PC-3 (cell line): ENCODE measurements around the gene GNAI2. TPM values are rescaled to one million over a fixed set of nuclear protein-coding genes. Genes with fewer than 3 reads are reported as not detected.

Experiments
- ATAC-seq: fragments of 200-7000 bp; cut with Tn5 transposase; 2 replicates; pipeline ENCODE4 v1.9.1; 2020; ENCODE audit warnings: mild to moderate bottlenecking, moderate library complexity
- BruUV-seq: library from RNA; stranded (reverse); fragments of 400-500 nt; replicated peaks from 2 replicates; lab custom pipeline; 2021; lab: Mats Ljungman, UMichigan
- CTCF ChIA-PET: fragments of 300-600 bp; sonication (Branson Sonifier 250); formaldehyde crosslinking; loops from one replicate; lab custom pipeline; 2022; ENCODE audit warnings: antibody characterized with exemption; lab: Charles Lee
- POLR2A ChIA-PET: fragments of 300-600 bp; sonication (Branson Sonifier 250); formaldehyde crosslinking; loops from one replicate; lab custom pipeline; 2022; ENCODE audit warnings: antibody characterized with exemption; ENCODE audit not compliant: unreplicated experiment; lab: Charles Lee
- DNase-seq: peaks from one replicate; pipeline ENCODE4 v3.0.0-alpha.2; 2015
- H2AFZ ChIP-seq: fragments of 300-600 bp; sonication (generic); 2 replicates; pipeline ENCODE4 v1.6.0; 2016; ENCODE audit warnings: antibody characterized with exemption, low read length
- H3F3A ChIP-seq: fragments of 300-600 bp; sonication (generic); one replicate; pipeline ENCODE4 v1.6.0; 2017; ENCODE audit warnings: antibody characterized with exemption, low read length, control low read depth, mild to moderate bottlenecking; ENCODE audit not compliant: unreplicated experiment
- H3K27ac ChIP-seq: fragments of 300-600 bp; sonication (generic); 2 replicates; pipeline ENCODE4 v1.5.1; 2016; ENCODE audit warnings: mild to moderate bottlenecking, low read length
- H3K27me3 ChIP-seq: fragments of 300-600 bp; sonication (generic); 2 replicates; pipeline ENCODE4 v1.6.1; 2016; ENCODE audit warnings: low read length, mixed read lengths
- H3K36me3 ChIP-seq: fragments of 300-600 bp; sonication (generic); 2 replicates; pipeline ENCODE4 v1.6.1; 2016; ENCODE audit warnings: low read depth, mixed run types, low read length, mixed read lengths
- H3K4me1 ChIP-seq: fragments of 300-600 bp; sonication (generic); 2 replicates; pipeline ENCODE4 v1.5.1; 2016; ENCODE audit warnings: low read length; ENCODE audit not compliant: insufficient read depth
- H3K4me2 ChIP-seq: fragments of 300-600 bp; sonication (generic); 2 replicates; pipeline ENCODE4 v1.6.0; 2016; ENCODE audit warnings: low read length
- H3K4me3 ChIP-seq: fragments of 300-600 bp; sonication (generic); 2 replicates; pipeline ENCODE4 v1.5.1; 2016; ENCODE audit warnings: mild to moderate bottlenecking, low read length, mixed read lengths
- H3K79me2 ChIP-seq: fragments of 300-600 bp; sonication (generic); 2 replicates; pipeline ENCODE4 v1.6.1; 2017; ENCODE audit warnings: low read length, mixed read lengths
- H3K9ac ChIP-seq: fragments of 300-600 bp; sonication (generic); 2 replicates; pipeline ENCODE4 v1.6.0; 2016; ENCODE audit warnings: mild to moderate bottlenecking, low read length
- H3K9me2 ChIP-seq: fragments of 300-600 bp; sonication (generic); replicated peaks from 2 replicates; pipeline ENCODE4 v1.6.1; 2016; ENCODE audit warnings: mixed run types, low read length, mixed read lengths
- H3K9me3 ChIP-seq: fragments of 300-600 bp; sonication (generic); 2 replicates; pipeline ENCODE4 v1.6.1; 2016; ENCODE audit warnings: low read length, mixed read lengths
- H4K20me1 ChIP-seq: fragments of 300-600 bp; sonication (generic); 2 replicates; pipeline ENCODE4 v1.6.1; 2016; ENCODE audit warnings: low read length, mixed read lengths
- CTCF ChIP-seq: fragments of 300-600 bp; sonication (generic); conservative IDR thresholded peaks from 2 replicates; pipeline ENCODE4 v1.5.1; 2017; ENCODE audit warnings: antibody characterized with exemption, low read depth, mild to moderate bottlenecking, low read length
- EZH2 ChIP-seq: fragments of 300-600 bp; sonication (generic); IDR thresholded peaks from one replicate; pipeline ENCODE4 v1.6.1; 2017; ENCODE audit warnings: antibody characterized with exemption, mild to moderate bottlenecking, low read length; ENCODE audit not compliant: unreplicated experiment
- EZH2phosphoT487 ChIP-seq: fragments of 300-600 bp; sonication (generic); IDR thresholded peaks from 2 replicates; pipeline ENCODE4 v1.6.1; 2018; ENCODE audit warnings: mild to moderate bottlenecking, antibody characterized with exemption, low read length, borderline replicate concordance
- intact Hi-C: fragments of 100-400 bp; cut with micrococcal nuclease; formaldehyde crosslinking; loops from 2 replicates; pipeline ENCODE4 v1.9.0; 2023
- total RNA-seq: library from RNA; depleted of rRNA; stranded (reverse); fragments of >200 nt; gene quantifications from 2 replicates; pipeline ENCODE4 v1.2.3, GENCODE V29; 2014

GNAI2 gene
- total RNA-seq, 1 experiment from 2014 or later: 221 TPM

GRCh38 chr3:50292159-50293078 is 56.4 kb downstream of the GNAI2 start, which contains the start of gene IFRD2:
Gene IFRD2, minus strand, starts transcription at chr3:50292429. Its CDS starts 155 bp downstream, at chr3:50292274.
- no peaks in the 10 kb centered on the region for H4K20me1 ChIP-seq
- H3F3A ChIP-seq: peaks cover 4% of the 10 kb centered on the region
- peaks cover 6% of the 10 kb centered on the region for H3K4me1 ChIP-seq
- H3K27me3 ChIP-seq: no peaks in the 10 kb centered on the region
- H3K27ac ChIP-seq: peak within 1 kb of the TSS; percentile 81
- BruUV-seq: TSS peak; percentile 98
- peaks cover 32% of the 10 kb centered on the region for H3K79me2 ChIP-seq
- H3K9ac ChIP-seq: peak within 1 kb of the TSS; percentile 97
- H2AFZ ChIP-seq: peak within 1 kb of the TSS; percentile 85
- H3K9me3 ChIP-seq: no peaks in the 10 kb centered on the region
- no peak for TF ChIP-seq CTCF
- no peak for TF ChIP-seq EZH2
- no peak for TF ChIP-seq EZH2phosphoT487
- DNase-seq (peak; percentile 98), ATAC-seq (peak; percentile 98)
- H3K36me3 ChIP-seq: peaks cover 32% of the 10 kb centered on the region
- POLR2A ChIA-PET: interaction anchor here (1.4 to 1.5 kb wide), 2 partner anchors 24 to 45 kb away, joined by 4 to 5 read pairs; no protein-coding TSS in a partner anchor
- CTCF ChIA-PET: interaction anchor here (0.7 to 0.9 kb wide), 2 partner anchors 32 to 36 kb away, joined by 3 to 5 read pairs; no protein-coding TSS in a partner anchor
- peak within 1 kb of the TSS; percentile 97 for H3K4me3 ChIP-seq
- H3K9me2 ChIP-seq: no peaks in the 10 kb centered on the region
- H3K4me2 ChIP-seq: peak within 1 kb of the TSS; percentile 100
- intact Hi-C loops: no loop called here

GRCh38 chr3:50293079-50293801 is 57.2 kb downstream of the GNAI2 start:
- H3K4me3 ChIP-seq: peak overlapping the region; percentile 97; the same call in 1 of the 2 replicates
- H3F3A ChIP-seq: peaks cover 4% of the 10 kb centered on the region
- DNase-seq (no peak), ATAC-seq (no peak)
- peaks cover 36% of the 10 kb centered on the region for H3K79me2 ChIP-seq
- no peaks in the 10 kb centered on the region for H3K9me3 ChIP-seq
- intact Hi-C loops: no loop called here
- H3K27ac ChIP-seq: no peak overlapping the region
- no peaks in the 10 kb centered on the region for H3K9me2 ChIP-seq
- ChIA-PET POLR2A (no interaction called here), CTCF (no interaction called here)
- H3K36me3 ChIP-seq: peaks cover 24% of the 10 kb centered on the region
- BruUV-seq: no TSS peak
- H3K4me1 ChIP-seq: peaks cover 8% of the 10 kb centered on the region
- H3K27me3 ChIP-seq: no peaks in the 10 kb centered on the region
- TF ChIP-seq EZH2: no peak
- TF ChIP-seq EZH2phosphoT487: no peak
- no peak for TF ChIP-seq CTCF
- H3K4me2 ChIP-seq: peak overlapping the region; percentile 81
- H3K9ac ChIP-seq: peak overlapping the region; percentile 47
- H4K20me1 ChIP-seq: no peaks in the 10 kb centered on the region
- H2AFZ ChIP-seq: peak overlapping the region; percentile 85
